HEK293 (cell line): Measurements from ENCODE around the gene TSKU.

Source experiments
- CTCF ChIA-PET: fragments of 350-600 bp; formaldehyde crosslinking; extraction: SDS; loops from one replicate; lab custom pipeline; 2021; ENCODE audit warnings: antibody characterized with exemption; lab: Yijun Ruan, JAX
- POLR2A ChIA-PET: fragments of 300-600 bp; formaldehyde crosslinking; extraction: SDS; loops from one replicate; lab custom pipeline; 2020; ENCODE audit warnings: antibody characterized with exemption, inconsistent platforms; lab: Yijun Ruan, JAX
- H3K27ac ChIP-seq: fragments of 200-500 bp; sonication (Bioruptor generic); 2 replicates; pipeline ENCODE4 v1.5.1; 2014; ENCODE audit warnings: low read depth, low read length, control low read depth, inconsistent platforms; ENCODE audit errors: extremely low read depth
- H3K36me3 ChIP-seq, 2 experiments: fragments of 200-500 bp in 1 of 2; sonication (Bioruptor generic) in 1 of 2; 1 replicate in 1 of 2; 2 replicates in 1 of 2; pipeline ENCODE4 v1.5.1; 2014 to 2017; ENCODE audit warnings: inconsistent platforms in 2 of 2, low read length in 2 of 2; ENCODE audit not compliant: control insufficient read depth in 2 of 2, insufficient read depth in 1 of 2
- H3K4me1 ChIP-seq: fragments of 200-500 bp; sonication (Bioruptor generic); 2 replicates; pipeline ENCODE4 v1.5.1; 2014; ENCODE audit warnings: mild to moderate bottlenecking, low read length, inconsistent platforms; ENCODE audit not compliant: control insufficient read depth, insufficient read depth
- H3K4me3 ChIP-seq: 2 replicates; pipeline ENCODE4 v1.5.1; 2011; ENCODE audit warnings: low read depth, mild to moderate bottlenecking, control low read depth, low read length, moderate library complexity
- H3K9me3 ChIP-seq: fragments of 200-500 bp; sonication (Bioruptor generic); 2 replicates; pipeline ENCODE4 v1.5.1; 2014; ENCODE audit warnings: low read depth, low read length, inconsistent platforms; ENCODE audit not compliant: control insufficient read depth, insufficient read depth
- MEIS1 ChIP-seq: sonication (generic); formaldehyde crosslinking; IDR thresholded peaks from 2 replicates; pipeline ENCODE4 v1.8.1; 2022; ENCODE audit warnings: missing genetic modification reagents, mild to moderate bottlenecking, borderline replicate concordance
- RBAK ChIP-seq: fragments of 450-650 bp; formaldehyde crosslinking; IDR thresholded peaks from 2 replicates; pipeline ENCODE4 v1.5.1; 2016; ENCODE audit warnings: missing biosample characterization, missing genetic modification characterization
- ZBTB11 ChIP-seq: fragments of 450-650 bp; formaldehyde crosslinking; conservative IDR thresholded peaks from 2 replicates; pipeline ENCODE4 v1.5.1; 2016; ENCODE audit warnings: low read depth, missing biosample characterization, missing genetic modification characterization
- ZNF132 ChIP-seq: fragments of 450-650 bp; formaldehyde crosslinking; IDR thresholded peaks from 2 replicates; pipeline ENCODE4 v1.5.1; 2017; ENCODE audit warnings: missing biosample characterization, missing genetic modification characterization, borderline replicate concordance
- ZNF624 ChIP-seq: fragments of 450-650 bp; formaldehyde crosslinking; IDR thresholded peaks from 2 replicates; pipeline ENCODE4 v1.5.1; 2017; ENCODE audit warnings: missing biosample characterization, missing genetic modification characterization
- ZNF670 ChIP-seq: fragments of 450-650 bp; formaldehyde crosslinking; IDR thresholded peaks from 2 replicates; pipeline ENCODE4 v1.5.1; 2016; ENCODE audit warnings: missing biosample characterization, missing genetic modification characterization, low read depth
- ZSCAN18 ChIP-seq: fragments of 450-650 bp; formaldehyde crosslinking; IDR thresholded peaks from 2 replicates; pipeline ENCODE4 v1.5.1; 2016; ENCODE audit warnings: missing biosample characterization, missing genetic modification characterization
- ZSCAN4 ChIP-seq: fragments of 450-650 bp; formaldehyde crosslinking; IDR thresholded peaks from 2 replicates; pipeline ENCODE4 v1.5.1; 2017; ENCODE audit warnings: missing biosample characterization, missing genetic modification characterization

Gene TSKU

GRCh38 chr11:76845069-76845468 lies 61.9 kb downstream of the TSKU start (continued):
- no peak for TF ChIP-seq ZSCAN18

- TF ChIP-seq ZNF624 (tag by site-specific recombination), result no peak
- no peak for TF ChIP-seq MEIS1 (CRISPR knock-in tag)
- TF ChIP-seq ZNF132 (tag by site-specific recombination), result no peak
- TF ChIP-seq RBAK (tag by site-specific recombination), result no peak
- TF ChIP-seq ZSCAN4 (tag by site-specific recombination), result no peak
- TF ChIP-seq ZBTB11 (tag by site-specific recombination), result no peak
- TF ChIP-seq ZNF670, result no peak
- no peaks in the 10 kb centered on the region for H3K36me3 ChIP-seq
- no peaks in the 10 kb centered on the region for H3K9me3 ChIP-seq
- no peak overlapping the region for H3K27ac ChIP-seq
- no peak overlapping the region for H3K4me3 ChIP-seq
- CTCF ChIA-PET, result interaction anchor here (0.9 to 2.3 kb wide), 2 partner anchors 35 to 73 kb away, joined by 4 to 7 read pairs; no protein-coding TSS in a partner anchor
- H3K4me1 ChIP-seq, result no peaks in the 10 kb centered on the region
- POLR2A ChIA-PET, result no interaction called here
Observed at GRCh38 chr11:76846441-76846840, 63.3 kb downstream of the TSKU start.
